ENCODE data around the gene CAMTA1.

The CAMTA1 gene

DNA sequence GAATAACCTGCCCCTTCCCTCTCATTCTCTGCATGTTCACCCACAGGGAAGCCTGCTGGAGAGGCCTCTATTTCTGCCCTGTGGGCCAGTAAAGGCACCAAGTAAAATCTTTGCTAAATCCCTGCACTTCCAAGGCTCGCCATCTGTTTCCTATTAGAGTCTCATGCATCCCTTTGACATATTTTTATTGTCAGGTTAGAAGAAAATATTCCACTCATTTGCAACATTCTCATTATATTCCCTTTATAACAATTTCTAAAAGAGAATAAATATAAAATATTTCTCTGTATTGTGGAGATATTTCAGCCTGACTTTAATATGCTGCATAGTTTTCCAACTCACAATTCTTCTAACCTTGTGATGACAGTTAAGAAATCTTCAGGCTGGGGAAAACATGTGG lies 645.4 kb downstream of the CAMTA1 start:
- DNase-seq (ENCODE audit: low read depth): no peak
- TF ChIP-seq, protein P1, sequence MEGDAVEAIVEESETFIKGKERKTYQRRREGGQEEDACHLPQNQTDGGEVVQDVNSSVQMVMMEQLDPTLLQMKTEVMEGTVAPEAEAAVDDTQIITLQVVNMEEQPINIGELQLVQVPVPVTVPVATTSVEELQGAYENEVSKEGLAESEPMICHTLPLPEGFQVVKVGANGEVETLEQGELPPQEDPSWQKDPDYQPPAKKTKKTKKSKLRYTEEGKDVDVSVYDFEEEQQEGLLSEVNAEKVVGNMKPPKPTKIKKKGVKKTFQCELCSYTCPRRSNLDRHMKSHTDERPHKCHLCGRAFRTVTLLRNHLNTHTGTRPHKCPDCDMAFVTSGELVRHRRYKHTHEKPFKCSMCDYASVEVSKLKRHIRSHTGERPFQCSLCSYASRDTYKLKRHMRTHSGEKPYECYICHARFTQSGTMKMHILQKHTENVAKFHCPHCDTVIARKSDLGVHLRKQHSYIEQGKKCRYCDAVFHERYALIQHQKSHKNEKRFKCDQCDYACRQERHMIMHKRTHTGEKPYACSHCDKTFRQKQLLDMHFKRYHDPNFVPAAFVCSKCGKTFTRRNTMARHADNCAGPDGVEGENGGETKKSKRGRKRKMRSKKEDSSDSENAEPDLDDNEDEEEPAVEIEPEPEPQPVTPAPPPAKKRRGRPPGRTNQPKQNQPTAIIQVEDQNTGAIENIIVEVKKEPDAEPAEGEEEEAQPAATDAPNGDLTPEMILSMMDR (conservative IDR thresholded peaks at IDR 0.05; ENCODE audit: control insufficient read depth, insufficient read depth, low read depth, low read length): no peak

DNA sequence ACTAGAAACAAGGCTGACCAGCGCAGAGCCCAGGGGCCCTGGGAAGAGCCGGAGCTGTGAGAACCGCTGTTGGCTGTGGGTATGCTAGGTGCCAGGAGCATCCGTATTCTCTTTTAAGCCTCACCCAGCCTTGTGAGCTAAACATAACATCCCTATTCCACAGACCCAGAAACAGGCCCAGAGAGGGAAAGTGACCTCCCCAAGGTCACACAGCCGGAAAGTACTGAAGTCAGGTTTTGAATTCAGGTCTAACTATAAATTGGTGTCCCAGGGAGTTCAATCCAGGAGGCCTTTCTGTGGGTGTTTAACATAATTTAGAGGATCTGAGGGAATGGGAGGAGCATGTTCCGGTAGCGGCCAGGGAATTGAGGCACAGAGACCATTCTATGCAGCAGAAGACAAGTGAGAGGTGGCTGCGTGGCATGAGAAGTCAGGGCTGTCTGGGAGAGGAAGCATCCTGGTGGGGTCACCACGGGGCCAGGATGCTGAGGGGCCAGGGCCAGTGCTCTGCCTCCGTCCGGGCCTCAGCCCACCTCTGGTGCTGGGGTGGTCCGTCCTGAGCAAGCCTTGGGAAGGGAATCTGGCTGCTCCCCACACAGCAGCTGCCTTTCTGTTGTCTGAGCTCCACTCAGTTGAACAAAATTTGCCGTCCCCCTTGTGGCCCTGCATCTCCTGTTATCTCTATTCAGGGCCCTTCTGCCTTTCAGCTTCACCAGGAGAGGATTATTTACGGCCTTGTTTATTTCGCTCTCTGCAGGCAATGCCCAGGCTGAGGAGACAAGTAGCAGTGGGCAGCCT lies 647.0 kb downstream of the CAMTA1 start:
- TF ChIP-seq, protein P1 (conservative IDR thresholded peaks at IDR 0.05; ENCODE audit: control insufficient read depth, insufficient read depth, low read depth, low read length): no peak
- H3K4me3 ChIP-seq (ENCODE audit: control insufficient read depth, low read depth, low read length): no peak overlapping the region
- DNase-seq (ENCODE audit: low read depth): no peak

More for the DNA sequence above, 645.4 kb downstream of the CAMTA1 start:
- no peak overlapping the region for H3K4me3 ChIP-seq (ENCODE audit: control insufficient read depth, low read depth, low read length)

DNA sequence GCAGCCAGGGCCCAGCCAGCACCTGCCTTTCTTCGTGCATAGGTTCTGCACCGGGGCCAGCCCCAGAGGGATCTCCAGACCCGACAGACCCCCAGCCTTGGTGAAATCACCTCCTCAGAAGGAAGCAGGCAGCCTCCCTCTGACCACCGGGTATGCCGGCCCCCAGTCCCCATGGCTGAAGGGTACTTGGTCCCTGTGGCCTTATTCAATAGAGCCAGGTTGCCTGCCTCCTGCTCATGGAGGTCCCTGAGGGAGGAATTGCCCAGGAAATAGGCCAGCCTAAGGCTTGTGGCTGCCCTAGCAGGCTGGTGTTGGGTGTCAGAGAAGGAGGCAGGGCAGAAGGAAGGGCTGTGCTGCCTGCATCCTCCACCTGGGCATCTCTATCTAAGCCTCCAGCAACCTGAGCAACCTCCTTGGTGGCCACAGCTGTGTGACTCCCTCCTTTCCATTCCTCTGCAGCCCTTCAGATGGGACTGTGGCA lies 647.7 kb downstream of the CAMTA1 start:
- TF ChIP-seq, protein P1 (conservative IDR thresholded peaks at IDR 0.05; ENCODE audit: control insufficient read depth, insufficient read depth, low read depth, low read length): no peak
- no peak overlapping the region for H3K4me3 ChIP-seq (ENCODE audit: control insufficient read depth, low read depth, low read length)
- DNase-seq (ENCODE audit: low read depth): no peak

DNA sequence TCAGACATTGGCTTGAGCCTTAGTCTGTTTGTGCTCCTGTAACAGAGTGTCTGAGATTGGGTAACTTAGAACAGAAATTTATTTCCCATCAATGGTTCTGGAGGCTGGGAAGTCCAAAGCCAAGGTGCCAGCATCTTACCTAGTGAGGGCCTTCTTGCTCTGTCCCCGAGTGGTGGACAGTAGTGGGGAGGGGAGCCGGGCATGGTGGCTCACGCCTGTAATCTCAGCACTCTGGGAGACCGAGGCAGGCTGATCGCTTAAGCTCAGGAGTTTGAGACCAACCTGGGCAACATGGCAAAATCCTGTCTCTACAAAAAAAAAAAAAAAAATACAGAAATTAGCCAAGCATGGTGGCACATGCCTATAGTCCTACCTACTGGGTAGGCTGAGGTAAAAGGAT lies 649.3 kb downstream of the CAMTA1 start:
- H3K4me3 ChIP-seq (ENCODE audit: control insufficient read depth, low read depth, low read length): no peak overlapping the region
- DNase-seq (ENCODE audit: low read depth): no peak
- TF ChIP-seq, protein P1 (conservative IDR thresholded peaks at IDR 0.05; ENCODE audit: control insufficient read depth, insufficient read depth, low read depth, low read length): no peak

DNA sequence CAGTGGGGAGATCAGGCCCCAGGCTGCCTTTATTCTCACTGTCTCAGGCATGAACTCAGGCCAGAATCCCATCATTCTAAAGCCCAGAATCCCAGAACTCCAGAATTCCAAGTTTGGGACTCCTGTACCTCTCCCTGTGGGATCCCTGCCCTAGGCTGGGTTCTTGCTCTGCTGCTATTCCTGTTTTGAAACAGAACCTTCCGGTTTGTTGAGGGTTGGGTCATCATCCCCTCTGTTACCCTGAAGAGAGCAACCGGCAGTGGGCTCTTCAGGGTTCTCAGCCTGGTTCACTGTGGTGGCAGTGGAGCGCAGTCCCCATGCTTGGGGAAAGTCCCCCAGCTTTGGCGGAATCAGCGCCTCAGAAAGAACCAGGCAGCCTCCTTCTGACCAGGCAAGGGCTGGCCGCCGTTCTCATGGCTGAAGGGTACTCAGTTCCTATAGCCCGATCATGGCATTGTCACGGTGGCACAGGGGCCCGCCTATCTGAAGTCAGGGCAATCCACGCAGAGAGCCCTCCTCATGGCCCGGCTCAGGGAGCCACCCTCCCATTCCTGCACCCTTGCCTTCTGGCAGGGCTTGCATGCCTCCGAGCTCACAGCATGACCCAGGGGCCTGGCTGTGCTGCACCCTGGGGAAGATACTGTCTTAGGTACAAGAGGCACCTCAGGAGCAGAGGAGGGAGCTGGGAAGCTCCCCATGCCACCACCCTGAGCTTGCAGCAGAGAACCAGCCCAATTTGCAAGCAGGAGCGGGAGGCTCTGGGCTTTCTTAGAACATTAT lies 650.2 kb downstream of the CAMTA1 start:
- no peak for DNase-seq (ENCODE audit: low read depth)
- TF ChIP-seq, protein P1 (conservative IDR thresholded peaks at IDR 0.05; ENCODE audit: control insufficient read depth, insufficient read depth, low read depth, low read length): no peak
- H3K4me3 ChIP-seq (ENCODE audit: control insufficient read depth, low read depth, low read length): no peak overlapping the region

DNA sequence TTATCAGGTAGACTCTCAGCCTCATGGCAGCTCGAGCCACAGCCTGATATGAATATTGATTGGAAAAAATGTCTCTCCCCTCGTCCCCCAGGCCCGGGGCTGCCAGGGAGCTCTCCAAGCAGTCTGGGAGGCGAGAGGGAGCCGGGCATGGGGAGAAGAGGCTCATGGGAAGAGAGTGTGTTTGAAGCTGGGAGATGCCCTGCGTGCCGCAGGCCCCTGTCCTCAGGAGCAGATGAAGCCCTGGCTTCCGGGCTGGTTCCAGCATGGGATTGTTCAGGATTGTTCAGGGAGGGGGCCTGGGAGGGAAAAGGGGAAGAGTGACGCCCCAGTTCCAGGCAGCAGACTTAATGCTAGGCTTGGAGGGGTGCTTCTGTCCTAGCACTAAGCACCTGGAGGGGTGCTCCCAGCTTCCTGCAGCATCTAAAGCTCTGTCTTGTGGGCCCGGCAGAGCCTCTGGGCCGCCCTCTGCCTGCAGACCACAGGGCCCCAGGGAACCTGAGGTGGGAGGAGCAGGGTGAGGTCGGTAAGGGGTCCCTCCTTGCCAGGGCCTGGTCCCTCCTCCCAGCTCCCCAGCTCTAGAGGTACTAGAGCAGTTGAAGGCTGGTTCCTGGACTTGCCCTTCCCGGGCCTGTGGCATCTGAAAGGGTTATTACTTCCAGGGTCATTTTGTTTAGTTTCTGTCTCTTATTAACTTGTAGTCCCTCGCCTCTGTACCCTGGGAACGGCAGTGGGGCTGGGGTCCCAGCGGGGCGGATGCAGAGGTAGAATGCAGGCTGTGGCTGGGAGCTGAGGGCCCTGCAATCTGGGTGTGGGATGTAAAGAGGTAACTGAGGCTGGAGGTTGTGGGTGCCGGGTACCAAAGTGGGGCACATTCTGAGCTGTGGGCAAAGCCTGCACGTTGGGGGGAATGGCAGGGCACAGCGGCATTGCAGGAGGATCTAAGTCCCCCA lies 651.1 kb downstream of the CAMTA1 start:
- no peak for DNase-seq (ENCODE audit: low read depth)
- TF ChIP-seq, protein P1 (conservative IDR thresholded peaks at IDR 0.05; ENCODE audit: control insufficient read depth, insufficient read depth, low read depth, low read length): no peak
- H3K4me3 ChIP-seq (ENCODE audit: control insufficient read depth, low read depth, low read length): no peak overlapping the region

Data from fibroblast of mammary gland (primary cell).